GM23338 (cell line): Measurements from ENCODE around the gene OR8D1. TPM values are rescaled to one million over a fixed set of nuclear protein-coding genes. Genes with fewer than 3 reads are reported as not detected.

ENCODE experiments used
- ATAC-seq: fragments of 200-7000 bp; cut with Tn5 transposase; 3 replicates; pipeline ENCODE4 v1.9.1; 2020
- DNase-seq: peaks from one replicate; pipeline ENCODE4 v3.0.0-alpha.2; 2015; ENCODE audit warnings: low spot score
- H2AFZ ChIP-seq: fragments of 200-600 bp; sonication (generic); 2 replicates; pipeline ENCODE4 v1.8.0; 2016; ENCODE audit warnings: antibody characterized with exemption, mild to moderate bottlenecking, moderate library complexity
- H3F3A ChIP-seq: fragments of 200-600 bp; sonication (generic); replicated peaks from 2 replicates; pipeline ENCODE4 v1.8.0; 2017; ENCODE audit warnings: antibody characterized with exemption, mixed run types, low read depth
- H3K27ac ChIP-seq: fragments of 200-600 bp; sonication (generic); 2 replicates; pipeline ENCODE4 v1.6.1; 2016; ENCODE audit warnings: low read depth
- H3K27me3 ChIP-seq: fragments of 200-600 bp; sonication (generic); 2 replicates; pipeline ENCODE4 v1.8.0; 2016; ENCODE audit warnings: mild to moderate bottlenecking, mixed run types, moderate library complexity; ENCODE audit not compliant: insufficient read depth
- H3K36me3 ChIP-seq: fragments of 200-600 bp; sonication (generic); 2 replicates; pipeline ENCODE4 v1.8.0; 2016; ENCODE audit warnings: mild to moderate bottlenecking; ENCODE audit not compliant: insufficient read depth
- H3K4me1 ChIP-seq: fragments of 200-600 bp; sonication (generic); 2 replicates; pipeline ENCODE4 v1.8.0; 2016; ENCODE audit warnings: mild to moderate bottlenecking, moderate library complexity; ENCODE audit not compliant: insufficient read depth
- H3K4me2 ChIP-seq: fragments of 200-600 bp; sonication (generic); 2 replicates; pipeline ENCODE4 v1.7.1; 2017; ENCODE audit warnings: mixed run types
- H3K4me3 ChIP-seq: fragments of 200-600 bp; sonication (generic); 2 replicates; pipeline ENCODE4 v1.6.1; 2016; ENCODE audit warnings: mixed run types
- H3K79me2 ChIP-seq: fragments of 200-600 bp; sonication (generic); replicated peaks from 2 replicates; pipeline ENCODE4 v1.8.0; 2017; ENCODE audit warnings: mild to moderate bottlenecking; ENCODE audit not compliant: insufficient read depth
- H3K9me2 ChIP-seq: fragments of 200-600 bp; sonication (generic); 2 replicates; pipeline ENCODE4 v1.8.0; 2017; ENCODE audit not compliant: insufficient read depth
- H4K20me1 ChIP-seq: fragments of 200-600 bp; sonication (generic); replicated peaks from 2 replicates; pipeline ENCODE4 v1.8.0; 2017; ENCODE audit warnings: mild to moderate bottlenecking; ENCODE audit not compliant: insufficient read depth
- H3K27ac Mint-ChIP-seq: 2 replicates; pipeline ENCODE4 v1.8.0; 2020; ENCODE audit warnings: inconsistent platforms, mild to moderate bottlenecking, moderate library complexity, mixed read lengths
- H3K27me3 Mint-ChIP-seq: 3 replicates; pipeline ENCODE4 v1.8.0; 2022; ENCODE audit warnings: low read depth, mild to moderate bottlenecking, moderate library complexity, mixed read lengths, inconsistent platforms; ENCODE audit not compliant: insufficient read depth, poor library complexity
- H3K36me3 Mint-ChIP-seq: 3 replicates; pipeline ENCODE4 v1.8.0; 2021; ENCODE audit warnings: low read depth, mild to moderate bottlenecking, inconsistent platforms, moderate library complexity, mixed read lengths
- H3K4me1 Mint-ChIP-seq: 3 replicates; pipeline ENCODE4 v1.8.0; 2020; ENCODE audit warnings: mild to moderate bottlenecking, inconsistent platforms, mixed read lengths
- H3K4me3 Mint-ChIP-seq: 3 replicates; pipeline ENCODE4 v1.8.0; 2021; ENCODE audit warnings: moderate library complexity, mild to moderate bottlenecking, inconsistent platforms, mixed read lengths
- H3K9me3 Mint-ChIP-seq: 3 replicates; pipeline ENCODE4 v1.8.0; 2020; ENCODE audit warnings: moderate library complexity, mild to moderate bottlenecking, inconsistent platforms, mixed read lengths
- CREB1 ChIP-seq: fragments of 250-450 bp; sonication (Bioruptor Pico); IDR thresholded peaks from 2 replicates; pipeline ENCODE4 v1.5.0; 2020; ENCODE audit warnings: low read depth, mild to moderate bottlenecking, moderate library complexity
- ETS1 ChIP-seq: IDR thresholded peaks from 2 replicates; pipeline ENCODE4 v1.6.1; 2016; ENCODE audit warnings: antibody characterized with exemption
- EZH2phosphoT487 ChIP-seq: fragments of 200-600 bp; sonication (generic); IDR thresholded peaks from one replicate; pipeline ENCODE4 v1.8.1; 2018; ENCODE audit warnings: antibody characterized with exemption; ENCODE audit not compliant: unreplicated experiment
- JUNB ChIP-seq: IDR thresholded peaks from one replicate; pipeline ENCODE4 v1.6.1; 2016; ENCODE audit warnings: antibody characterized with exemption; ENCODE audit not compliant: unreplicated experiment
- NANOG ChIP-seq: IDR thresholded peaks from 2 replicates; pipeline ENCODE4 v1.6.1; 2016; ENCODE audit warnings: antibody characterized with exemption, borderline replicate concordance
- POLR2AphosphoS5 ChIP-seq: IDR thresholded peaks from 2 replicates; pipeline ENCODE4 v1.6.1; 2016; ENCODE audit warnings: antibody characterized with exemption, low read depth
- REST ChIP-seq: IDR thresholded peaks from one replicate; pipeline ENCODE4 v1.6.1; 2018; ENCODE audit warnings: antibody characterized with exemption; ENCODE audit not compliant: unreplicated experiment
- STAT1 ChIP-seq: IDR thresholded peaks from one replicate; pipeline ENCODE4 v1.6.1; 2016; ENCODE audit warnings: antibody characterized with exemption; ENCODE audit not compliant: unreplicated experiment
- ZNF331 ChIP-seq: fragments of 250-450 bp; sonication (Bioruptor Pico); IDR thresholded peaks from 2 replicates; pipeline ENCODE4 v1.5.0; 2020; ENCODE audit warnings: low read depth, mild to moderate bottlenecking, moderate library complexity
- ZNF462 ChIP-seq: fragments of 250-450 bp; sonication (Bioruptor Pico); IDR thresholded peaks from 2 replicates; pipeline ENCODE4 v1.5.0; 2020; ENCODE audit warnings: mild to moderate bottlenecking, moderate library complexity
- polyA plus RNA-seq: library from polyadenylated mRNA; unstranded; fragments of >200 nt; fragmentation: Nextera tagmentation; extraction: Ambion mirVana; gene quantifications from 2 replicates; pipeline ENCODE4 v1.2.1, GENCODE V29; 2016
- total RNA-seq: library from RNA; depleted of rRNA; stranded (reverse); fragments of >200 nt; shearing (Covaris generic); gene quantifications from 2 replicates; pipeline ENCODE4 v1.2.3, GENCODE V29; 2014
- TF ChIP-seq, protein P1 (sequence below), 2 experiments: fragments of 200-600 bp in 1 of 2; sonication (generic) in 1 of 2; conservative IDR thresholded peaks; 2 replicates each; pipeline versions ENCODE4 v1.5.1 to v1.6.1; 2016 to 2017; ENCODE audit warnings: antibody characterized with exemption in 2 of 2, low read depth in 2 of 2, mild to moderate bottlenecking in 2 of 2, moderate library complexity in 1 of 2

OR8D1 gene
- total and polyA plus RNA-seq, 2 experiments from 2014 or later: not detected

- TF ChIP-seq, protein P1, sequence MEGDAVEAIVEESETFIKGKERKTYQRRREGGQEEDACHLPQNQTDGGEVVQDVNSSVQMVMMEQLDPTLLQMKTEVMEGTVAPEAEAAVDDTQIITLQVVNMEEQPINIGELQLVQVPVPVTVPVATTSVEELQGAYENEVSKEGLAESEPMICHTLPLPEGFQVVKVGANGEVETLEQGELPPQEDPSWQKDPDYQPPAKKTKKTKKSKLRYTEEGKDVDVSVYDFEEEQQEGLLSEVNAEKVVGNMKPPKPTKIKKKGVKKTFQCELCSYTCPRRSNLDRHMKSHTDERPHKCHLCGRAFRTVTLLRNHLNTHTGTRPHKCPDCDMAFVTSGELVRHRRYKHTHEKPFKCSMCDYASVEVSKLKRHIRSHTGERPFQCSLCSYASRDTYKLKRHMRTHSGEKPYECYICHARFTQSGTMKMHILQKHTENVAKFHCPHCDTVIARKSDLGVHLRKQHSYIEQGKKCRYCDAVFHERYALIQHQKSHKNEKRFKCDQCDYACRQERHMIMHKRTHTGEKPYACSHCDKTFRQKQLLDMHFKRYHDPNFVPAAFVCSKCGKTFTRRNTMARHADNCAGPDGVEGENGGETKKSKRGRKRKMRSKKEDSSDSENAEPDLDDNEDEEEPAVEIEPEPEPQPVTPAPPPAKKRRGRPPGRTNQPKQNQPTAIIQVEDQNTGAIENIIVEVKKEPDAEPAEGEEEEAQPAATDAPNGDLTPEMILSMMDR (conservative IDR thresholded peaks at IDR 0.05; ENCODE audit: low read depth in 2 of 2): no peak
- TF ChIP-seq POLR2AphosphoS5: no peak
Measured at GRCh38 chr11:124294687-124295086, 19.1 kb downstream of the OR8D1 start (continued).

DNA sequence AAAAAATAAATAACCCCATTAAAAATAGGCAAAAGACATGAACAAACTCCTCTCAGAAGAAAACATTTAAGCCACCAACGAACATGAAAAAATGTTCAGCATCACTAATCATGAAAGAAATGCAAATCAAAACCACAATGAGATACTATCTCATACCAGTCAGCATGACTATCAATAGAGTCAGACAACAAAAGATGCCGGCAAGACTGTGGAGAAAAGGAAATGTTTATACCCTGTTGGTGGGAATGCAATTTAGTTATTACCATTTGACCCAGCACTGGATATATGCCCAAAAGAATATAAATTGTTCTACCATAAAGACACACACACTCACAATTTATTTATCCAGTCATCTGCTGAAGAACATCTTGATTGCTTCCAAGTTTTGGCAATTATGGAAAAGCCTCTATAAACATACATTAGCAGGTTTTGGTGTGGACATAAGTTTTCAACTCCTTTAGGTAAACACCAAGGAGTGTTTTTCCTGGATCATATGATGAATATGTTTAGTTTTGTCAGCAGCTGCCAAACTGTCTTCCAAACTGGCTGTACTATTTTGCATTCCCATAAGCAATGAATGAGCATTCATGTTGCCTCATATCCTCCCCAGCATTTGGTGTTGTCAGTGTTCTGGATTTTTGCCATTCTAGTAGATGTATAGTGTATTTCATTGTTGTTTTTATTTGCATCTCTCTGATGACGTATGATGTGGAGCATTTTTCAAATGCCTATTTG lies 28.0 kb downstream of the OR8D1 start:
- no peaks in the 10 kb centered on the region; the same call in 1 of the 2 replicates for H3K9me2 ChIP-seq
- no peaks in the 10 kb centered on the region for H4K20me1 ChIP-seq
- ATAC-seq (no peak), DNase-seq (no peak)
- no peaks in the 10 kb centered on the region for H3F3A ChIP-seq
- Mint-ChIP-seq H3K27ac (no peak overlapping the region), H3K27me3 (peaks cover 6% of the 10 kb centered on the region), H3K36me3 (peaks cover 8% of the 10 kb centered on the region; the same call in 2 of the 3 replicates), H3K4me1 (no peaks in the 10 kb centered on the region), H3K4me3 (no peak overlapping the region), H3K9me3 (peaks cover 38% of the 10 kb centered on the region)
- H3K4me3 ChIP-seq: no peak overlapping the region
- no peaks in the 10 kb centered on the region for H3K4me1 ChIP-seq
- H3K27ac ChIP-seq: no peak overlapping the region
- H3K79me2 ChIP-seq: no peaks in the 10 kb centered on the region
- no peak for TF ChIP-seq JUNB
- no peak for TF ChIP-seq REST
- TF ChIP-seq ZNF331 (CRISPR knock-in tag): no peak
- TF ChIP-seq ZNF462 (CRISPR knock-in tag): no peak
- TF ChIP-seq NANOG: no peak
- TF ChIP-seq CREB1 (CRISPR knock-in tag): no peak
- no peak for TF ChIP-seq STAT1
- no peak for TF ChIP-seq POLR2AphosphoS5
- TF ChIP-seq ETS1: no peak
- no peak for TF ChIP-seq EZH2phosphoT487
- H3K4me2 ChIP-seq: no peak overlapping the region
- no peaks in the 10 kb centered on the region for H3K27me3 ChIP-seq
- 0 out of 2 replicates have a peak, but pooled peaks cover 3% of the 10 kb centered on the region for H3K36me3 ChIP-seq
- no peak overlapping the region for H2AFZ ChIP-seq
